K562 (cell line): ENCODE data around the gene ARID3A.

ENCODE experiments used
- ATF3 ChIP-seq, 2 experiments: fragments of 450-650 bp in 1 of 2; sonication (generic) in 1 of 2; formaldehyde crosslinking in 1 of 2; IDR thresholded peaks in 1 of 2; conservative IDR thresholded peaks in 1 of 2; 2 replicates each; pipeline versions ENCODE4 v1.6.1 to v1.8.1; 2016 to 2023; ENCODE audit warnings: mild to moderate bottlenecking in 2 of 2, moderate library complexity in 2 of 2, inconsistent platforms in 1 of 2, missing genetic modification reagents in 1 of 2
- BACH1 ChIP-seq: fragments of 200-800 bp; sonication (Bioruptor generic); IDR thresholded peaks from 2 replicates; pipeline ENCODE4 v1.6.1; 2016; ENCODE audit warnings: missing genetic modification characterization, missing compliant biosample characterization
- HDAC1 ChIP-seq, 2 experiments: fragments of 450-650 bp; IDR thresholded peaks; 2 replicates each; pipeline ENCODE4 v1.6.1; 2016 to 2017; ENCODE audit warnings: inconsistent platforms in 1 of 2, mild to moderate bottlenecking in 1 of 2, moderate library complexity in 1 of 2
- KLF16 ChIP-seq: IDR thresholded peaks from 2 replicates; pipeline ENCODE4 v1.6.1; 2016; ENCODE audit warnings: antibody characterized with exemption
- MTA1 ChIP-seq: fragments of 450-650 bp; IDR thresholded peaks from 2 replicates; pipeline ENCODE4 v1.6.1; 2017; ENCODE audit warnings: borderline replicate concordance
- NFIX ChIP-seq: fragments of 250-450 bp; sonication (Bioruptor Pico); IDR thresholded peaks from 2 replicates; pipeline ENCODE4 v1.4.0; 2020; ENCODE audit warnings: low read depth, mild to moderate bottlenecking, moderate library complexity
- SRF ChIP-seq, 2 experiments: fragments of 250-450, 450-650 bp in 1 of 2; sonication (Bioruptor Pico) in 1 of 2; sonication (generic) in 1 of 2; formaldehyde crosslinking; IDR thresholded peaks; 2 replicates each; pipeline versions ENCODE4 v1.5.0 to v1.5.1; 2020 to 2022; ENCODE audit warnings: mild to moderate bottlenecking in 1 of 2, missing genetic modification reagents in 1 of 2
- U2AF1 ChIP-seq: fragments of 200-400 bp; formaldehyde crosslinking; optimal IDR thresholded peaks from 2 replicates; pipeline ENCODE3; 2017; ENCODE audit warnings: mild to moderate bottlenecking, low read depth, low read length, moderate library complexity
- YBX1 ChIP-seq: fragments of 450-650 bp; IDR thresholded peaks from 2 replicates; pipeline ENCODE4 v1.7.1; 2016; ENCODE audit warnings: mild to moderate bottlenecking
- ZFP1 ChIP-seq: fragments of 450-650 bp; formaldehyde crosslinking; IDR thresholded peaks from 2 replicates; pipeline ENCODE4 v1.4.0; 2020; ENCODE audit warnings: mild to moderate bottlenecking, mixed read lengths
- ZNF431 ChIP-seq: sonication (generic); formaldehyde crosslinking; IDR thresholded peaks from 2 replicates; pipeline ENCODE4 v1.8.0; 2022; ENCODE audit warnings: mild to moderate bottlenecking, missing genetic modification reagents
- TF ChIP-seq, protein P1 (sequence below): sonication (generic); formaldehyde crosslinking; IDR thresholded peaks from 2 replicates; pipeline ENCODE4 v1.9.0; 2022; ENCODE audit warnings: mild to moderate bottlenecking, missing genetic modification reagents
- TF ChIP-seq, protein P2 (sequence below), 2 experiments: fragments of 450-650 bp; IDR thresholded peaks; 2 replicates each; pipeline ENCODE4 v1.6.1; 2016; ENCODE audit warnings: mild to moderate bottlenecking in 2 of 2, borderline replicate concordance in 1 of 2, low read depth in 1 of 2, moderate library complexity in 1 of 2

DNA sequence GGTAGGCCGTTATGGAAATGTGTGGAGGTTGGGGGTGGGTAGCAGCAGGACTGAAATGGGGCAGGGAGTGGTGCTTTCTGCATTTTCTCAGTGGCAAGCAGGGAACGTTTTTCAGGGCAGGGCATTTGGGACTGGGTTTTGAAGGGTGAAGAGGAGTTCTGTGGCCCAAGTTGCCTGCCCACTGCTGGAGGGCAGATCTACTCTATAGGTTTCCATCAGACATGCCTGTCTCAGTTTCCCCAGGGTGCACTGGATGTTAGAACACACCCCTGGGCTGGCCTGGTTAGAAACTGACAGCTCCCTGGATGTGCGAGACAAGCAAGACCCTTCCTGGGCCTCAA lies 73.5 kb downstream of the ARID3A start:
- TF ChIP-seq, protein P1, sequence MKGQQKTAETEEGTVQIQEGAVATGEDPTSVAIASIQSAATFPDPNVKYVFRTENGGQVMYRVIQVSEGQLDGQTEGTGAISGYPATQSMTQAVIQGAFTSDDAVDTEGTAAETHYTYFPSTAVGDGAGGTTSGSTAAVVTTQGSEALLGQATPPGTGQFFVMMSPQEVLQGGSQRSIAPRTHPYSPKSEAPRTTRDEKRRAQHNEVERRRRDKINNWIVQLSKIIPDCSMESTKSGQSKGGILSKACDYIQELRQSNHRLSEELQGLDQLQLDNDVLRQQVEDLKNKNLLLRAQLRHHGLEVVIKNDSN (CRISPR knock-in tag), result no peak
- TF ChIP-seq, protein P2, sequence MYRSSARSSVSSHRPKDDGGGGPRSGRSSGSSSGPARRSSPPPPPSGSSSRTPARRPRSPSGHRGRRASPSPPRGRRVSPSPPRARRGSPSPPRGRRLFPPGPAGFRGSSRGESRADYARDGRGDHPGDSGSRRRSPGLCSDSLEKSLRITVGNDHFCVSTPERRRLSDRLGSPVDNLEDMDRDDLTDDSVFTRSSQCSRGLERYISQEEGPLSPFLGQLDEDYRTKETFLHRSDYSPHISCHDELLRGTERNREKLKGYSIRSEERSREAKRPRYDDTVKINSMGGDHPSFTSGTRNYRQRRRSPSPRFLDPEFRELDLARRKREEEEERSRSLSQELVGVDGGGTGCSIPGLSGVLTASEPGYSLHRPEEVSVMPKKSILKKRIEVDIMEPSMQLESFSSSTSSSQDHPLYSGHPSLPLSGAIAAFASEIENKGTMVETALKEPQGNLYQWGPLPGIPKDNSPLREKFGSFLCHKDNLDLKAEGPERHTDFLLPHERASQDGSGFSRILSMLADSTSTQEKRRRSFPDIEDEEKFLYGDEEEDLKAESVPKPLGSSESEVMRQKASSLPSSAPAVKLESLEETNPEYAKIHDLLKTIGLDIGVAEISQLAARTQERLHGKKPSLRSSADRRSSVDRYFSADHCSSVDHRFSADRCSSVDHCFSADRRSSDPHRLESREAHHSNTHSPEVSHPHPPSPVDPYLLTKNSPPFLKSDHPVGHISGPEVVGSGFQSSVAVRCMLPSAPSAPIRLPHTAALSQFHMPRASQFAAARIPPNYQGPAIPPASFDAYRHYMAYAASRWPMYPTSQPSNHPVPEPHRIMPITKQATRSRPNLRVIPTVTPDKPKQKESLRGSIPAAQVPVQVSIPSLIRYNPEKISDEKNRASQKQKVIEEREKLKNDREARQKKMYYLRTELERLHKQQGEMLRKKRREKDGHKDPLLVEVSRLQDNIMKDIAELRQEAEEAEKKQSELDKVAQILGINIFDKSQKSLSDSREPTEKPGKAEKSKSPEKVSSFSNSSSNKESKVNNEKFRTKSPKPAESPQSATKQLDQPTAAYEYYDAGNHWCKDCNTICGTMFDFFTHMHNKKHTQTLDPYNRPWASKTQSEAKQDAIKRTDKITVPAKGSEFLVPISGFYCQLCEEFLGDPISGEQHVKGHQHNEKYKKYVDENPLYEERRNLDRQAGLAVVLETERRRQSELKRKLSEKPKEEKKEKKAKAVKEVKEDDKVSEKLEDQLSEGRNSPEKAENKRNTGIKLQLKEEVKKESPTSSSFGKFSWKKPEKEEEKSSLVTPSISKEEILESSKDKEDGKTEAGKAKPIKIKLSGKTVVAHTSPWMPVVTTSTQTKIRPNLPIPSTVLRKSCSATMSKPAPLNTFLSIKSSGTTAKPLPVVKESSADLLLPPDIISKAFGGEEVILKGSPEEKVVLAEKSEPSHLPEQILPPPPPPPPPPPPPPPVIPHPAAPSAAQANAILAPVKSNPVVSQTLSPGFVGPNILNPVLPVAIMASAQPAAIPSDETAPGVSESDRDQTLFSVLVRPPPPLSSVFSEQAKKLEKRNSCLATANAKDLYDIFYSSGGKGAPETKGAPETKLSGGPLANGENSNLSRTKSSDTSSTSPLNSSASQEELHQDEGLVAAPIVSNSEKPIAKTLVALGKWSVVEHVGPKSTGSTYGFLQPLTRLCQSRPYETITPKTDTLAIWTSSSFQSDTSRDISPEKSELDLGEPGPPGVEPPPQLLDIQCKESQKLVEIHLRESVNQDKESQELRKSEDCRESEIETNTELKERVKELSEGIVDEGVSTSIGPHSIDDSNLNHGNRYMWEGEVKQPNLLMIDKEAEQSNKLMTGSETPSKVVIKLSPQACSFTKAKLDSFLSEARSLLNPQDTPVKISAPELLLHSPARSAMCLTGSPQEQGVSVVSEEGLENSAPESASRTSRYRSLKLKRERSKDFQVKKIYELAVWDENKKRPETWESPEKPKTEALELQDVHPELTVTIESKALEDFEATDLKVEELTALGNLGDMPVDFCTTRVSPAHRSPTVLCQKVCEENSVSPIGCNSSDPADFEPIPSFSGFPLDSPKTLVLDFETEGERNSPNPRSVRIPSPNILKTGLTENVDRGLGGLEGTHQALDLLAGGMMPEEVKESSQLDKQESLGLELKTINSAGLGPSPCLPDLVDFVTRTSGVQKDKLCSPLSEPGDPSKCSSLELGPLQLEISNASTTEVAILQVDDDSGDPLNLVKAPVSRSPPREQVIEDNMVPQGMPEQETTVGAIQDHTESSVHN (IDR thresholded peaks at IDR 0.05; ENCODE audit: borderline replicate concordance in 1 of 2, low read depth in 1 of 2), result no peak
- no peak for TF ChIP-seq BACH1 (tag)
- TF ChIP-seq HDAC1 (IDR thresholded peaks at IDR 0.05), result no peak
- TF ChIP-seq YBX1, result no peak
- no peak for TF ChIP-seq ZFP1 (CRISPR knock-in tag)
- TF ChIP-seq KLF16, result no peak
- no peak for TF ChIP-seq ATF3 (IDR thresholded peaks at IDR 0.05)
- TF ChIP-seq ATF3 (CRISPR knock-in tag; conservative IDR thresholded peaks at IDR 0.05), result no peak
- TF ChIP-seq NFIX (CRISPR knock-in tag), result no peak
- TF ChIP-seq SRF (CRISPR knock-in tag; IDR thresholded peaks at IDR 0.05), result no peak
- TF ChIP-seq MTA1, result no peak
- no peak for TF ChIP-seq ZNF431 (CRISPR knock-in tag)
- TF ChIP-seq U2AF1, result no peak
